Umbilical cord (tissue), 2 donors: ENCODE data around the gene HABP2. TPM values are rescaled to one million over a fixed set of nuclear protein-coding genes. Genes with fewer than 3 reads are reported as not detected.
A peak's percentile ranks its signal among the peaks of the same experiment; 100 is the strongest.

Experiments used
- DNase-seq: peaks from one replicate; pipeline ENCODE4 v3.0.0-alpha.2; 2015; ENCODE audit warnings: low spot score
- total RNA-seq: library from RNA; depleted of rRNA; stranded (reverse); fragments of >200 nt; gene quantifications from one replicate; pipeline ENCODE4 v1.2.3, GENCODE V29; 2014; ENCODE audit warnings: low replicate concordance; ENCODE audit not compliant: insufficient read depth

Gene HABP2
- total RNA-seq, 1 donor from 2014 or later = 0.24 TPM

DNA sequence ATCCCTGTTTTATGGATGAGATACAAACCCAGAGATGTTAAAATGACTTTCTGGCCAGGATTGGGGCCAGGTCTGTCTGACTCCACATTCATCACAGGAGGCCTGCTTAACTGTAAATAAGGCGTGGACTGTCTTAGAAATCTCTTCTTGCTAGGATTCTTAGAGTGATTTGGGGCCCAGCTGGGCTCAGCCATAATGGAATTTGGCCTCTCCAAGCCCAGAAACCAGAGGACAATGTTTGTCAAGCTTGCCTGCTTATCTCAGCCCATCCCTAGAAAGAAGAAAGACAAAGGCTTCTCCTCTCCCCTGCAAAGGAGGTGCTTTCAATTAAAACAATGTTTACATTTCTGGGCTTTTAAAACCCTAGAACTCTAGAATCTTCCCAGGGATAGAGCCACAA is 2.9 kb downstream of the HABP2 start:
- peak; percentile 4 for DNase-seq

DNA sequence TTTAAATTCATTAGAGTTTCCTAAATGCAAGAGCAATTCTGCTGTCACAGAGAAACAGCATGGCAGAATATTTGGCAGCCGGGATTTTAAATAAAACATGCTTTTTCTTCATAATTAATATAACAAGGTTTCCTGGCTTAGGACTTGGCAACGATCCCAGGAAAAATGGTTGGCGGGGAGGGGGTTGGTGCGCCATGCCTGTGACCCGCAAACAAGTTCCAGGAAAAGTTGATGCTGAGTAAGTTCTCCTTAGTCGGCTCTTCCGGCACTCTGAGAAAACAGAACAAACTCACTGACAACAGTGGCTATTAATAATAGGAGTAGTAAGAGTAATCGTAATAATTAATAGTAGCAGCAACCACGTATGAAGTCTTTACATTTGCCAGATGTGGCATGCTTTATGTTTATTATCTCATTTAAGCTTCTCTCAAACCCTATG is 4.6 kb downstream of the HABP2 start:
- peak; percentile 34 for DNase-seq

DNA sequence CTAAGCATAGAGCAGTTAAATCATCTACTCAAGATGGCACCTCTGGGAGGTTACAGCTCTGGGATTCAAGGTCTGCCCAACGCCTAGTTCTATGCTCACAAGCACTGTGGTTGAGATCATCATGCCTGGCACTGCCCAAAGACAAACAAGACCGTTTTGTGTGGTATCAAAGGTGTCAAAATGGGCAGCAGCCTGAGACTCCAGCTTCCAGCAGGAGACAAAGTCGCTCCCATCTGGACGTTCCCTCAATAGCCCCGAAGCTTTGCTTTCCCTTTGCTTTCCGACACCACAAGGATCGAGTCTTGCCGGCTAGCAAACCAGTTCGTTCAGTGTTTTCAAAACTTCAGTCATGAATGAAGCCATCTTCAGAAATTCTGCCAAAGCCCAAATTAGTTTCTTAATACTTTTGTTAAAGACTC is 5.1 kb downstream of the HABP2 start:
- peak; percentile 32 for DNase-seq

DNA sequence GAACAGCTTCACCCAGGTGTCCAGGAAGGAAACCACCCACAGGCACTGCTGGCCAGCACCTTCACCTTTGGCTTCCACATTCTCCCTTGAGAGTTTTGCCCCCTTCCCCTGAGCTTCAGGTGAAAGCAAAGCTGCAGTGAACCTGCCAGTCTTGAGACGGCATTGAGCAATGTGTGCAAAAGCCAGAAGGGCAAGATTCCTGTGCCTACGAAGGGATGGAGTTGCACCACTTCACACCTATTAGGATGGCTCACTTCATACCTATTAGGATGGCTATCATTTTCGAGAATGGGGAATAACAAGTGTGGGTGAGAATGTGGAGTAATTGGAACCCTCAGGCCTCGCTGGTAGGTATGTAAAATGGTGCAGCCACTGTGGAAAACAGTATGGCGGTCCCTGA is 7.2 kb downstream of the HABP2 start:
- no peak for DNase-seq

DNA sequence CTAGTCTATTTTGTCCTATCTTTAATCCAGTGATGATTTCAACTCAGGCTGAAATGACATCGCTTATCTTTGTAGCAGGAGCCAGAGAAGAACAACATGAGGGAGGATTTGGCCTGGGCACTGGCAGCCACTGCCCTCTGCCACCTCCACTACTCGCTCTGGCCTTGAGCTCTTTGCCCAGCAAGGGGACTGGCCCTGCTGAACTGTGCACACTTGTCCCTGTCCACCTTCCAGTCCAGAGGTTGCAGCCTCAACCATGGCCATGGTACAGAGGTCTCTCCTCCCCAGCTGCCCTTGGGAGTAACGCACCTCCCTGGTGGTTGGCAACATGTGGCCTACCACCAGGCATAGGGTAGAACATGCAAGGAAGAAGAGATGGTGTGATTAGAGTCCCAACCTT is 8.4 kb downstream of the HABP2 start:
- DNase-seq = no peak

DNA sequence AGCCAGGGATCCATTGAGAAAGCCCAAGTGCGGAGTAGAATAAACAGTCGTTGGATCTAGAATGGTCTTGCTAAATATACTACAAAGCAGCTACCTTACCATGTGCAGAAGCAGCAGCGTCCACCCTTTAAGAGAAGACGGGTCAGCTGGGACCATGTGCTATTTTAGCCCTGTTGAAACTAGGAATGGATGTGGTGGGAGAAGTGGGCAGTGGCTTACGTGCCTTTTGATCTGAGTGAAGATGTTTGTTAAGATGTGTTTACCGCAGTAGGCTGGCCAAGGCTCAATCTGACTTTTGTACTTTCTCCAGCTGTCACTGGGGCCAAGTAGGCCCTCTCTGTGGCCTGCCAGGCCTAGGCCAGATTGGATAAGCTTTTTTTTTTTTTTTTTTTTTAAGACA is 9.2 kb downstream of the HABP2 start:
- DNase-seq = peak; percentile 4

DNA sequence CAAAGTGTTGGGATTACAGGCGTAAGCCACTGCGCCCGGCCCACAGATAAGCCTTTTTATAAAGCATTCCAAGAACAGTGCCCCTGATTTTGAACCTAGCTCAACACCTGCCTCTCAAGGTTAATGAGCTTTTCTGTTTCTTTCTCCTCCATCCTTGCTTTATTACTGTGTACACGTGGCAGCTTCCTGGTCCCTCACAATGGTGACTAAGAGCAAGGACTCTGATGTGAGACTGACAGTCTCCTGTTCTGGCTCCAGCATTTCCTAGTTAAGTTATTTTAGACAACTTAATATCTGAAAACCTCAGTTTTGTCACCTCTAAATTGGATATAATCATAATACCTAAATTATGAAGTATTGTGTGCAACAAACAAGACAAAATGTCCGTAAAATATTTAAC is 9.9 kb downstream of the HABP2 start:
- DNase-seq = no peak

DNA sequence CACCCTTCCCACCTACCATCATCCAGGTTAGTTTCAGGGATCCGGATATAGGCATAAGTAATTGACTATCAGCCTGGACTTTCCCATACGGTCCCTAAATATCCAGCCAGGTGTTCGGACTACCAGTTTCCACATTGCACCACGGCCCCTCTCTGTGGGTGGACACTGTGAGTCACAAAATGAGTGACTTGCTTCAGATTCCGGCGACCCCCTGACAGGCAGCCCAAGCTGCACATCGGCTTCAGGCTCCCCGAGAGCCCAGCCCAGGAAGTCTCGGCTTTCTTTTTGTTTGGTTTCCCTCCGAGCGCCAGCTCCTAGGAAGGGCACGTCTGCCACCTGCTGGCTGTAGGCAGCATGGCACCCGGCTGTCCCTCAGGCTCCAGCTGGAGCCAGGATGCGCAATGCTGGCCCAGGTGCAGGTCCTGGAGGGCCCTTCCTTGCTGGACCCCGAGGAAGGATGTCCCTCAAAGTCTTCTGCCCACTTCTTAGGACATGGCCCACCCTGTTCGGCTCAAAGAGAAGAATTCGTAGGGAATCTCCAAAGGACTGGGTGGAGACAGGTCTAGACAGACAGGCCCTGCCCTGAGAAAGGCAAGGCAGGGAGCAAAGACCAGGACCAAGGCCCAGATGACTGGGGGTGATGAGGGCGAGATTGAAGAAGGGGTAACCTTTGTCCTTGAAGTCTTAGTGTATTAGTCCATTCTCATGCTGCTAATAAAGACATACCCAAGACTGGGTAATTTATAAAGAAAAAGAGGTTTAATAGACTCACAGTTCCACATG is 10.6 kb downstream of the HABP2 start:
- DNase-seq = peak; percentile 70

DNA sequence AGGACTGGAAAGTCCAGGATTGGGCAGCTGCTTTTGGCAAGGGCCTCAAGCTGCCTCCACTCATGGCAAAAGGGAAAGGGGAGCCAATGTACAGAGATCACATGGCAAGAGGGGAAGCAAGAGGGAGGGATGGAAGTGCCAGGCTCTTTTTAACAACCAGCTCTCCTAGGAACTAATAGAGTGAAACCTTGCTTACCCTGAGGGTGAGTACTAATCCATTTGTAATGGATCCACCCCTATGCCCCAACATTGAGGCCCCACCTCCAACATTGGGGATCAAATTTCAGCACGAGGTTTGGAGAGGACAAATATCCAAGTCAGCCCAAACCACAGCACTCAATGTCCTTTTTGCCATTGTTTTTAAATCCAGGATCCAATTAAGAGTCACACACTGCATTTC is 12.5 kb downstream of the HABP2 start:
- DNase-seq = no peak

GRCh38 chr10:113566888-113567287 is 14.0 kb downstream of the HABP2 start:
- no peak for DNase-seq

- no peak for DNase-seq
These were observed 16.7 kb downstream of the HABP2 start for GRCh38 chr10:113569576-113569975.

DNA sequence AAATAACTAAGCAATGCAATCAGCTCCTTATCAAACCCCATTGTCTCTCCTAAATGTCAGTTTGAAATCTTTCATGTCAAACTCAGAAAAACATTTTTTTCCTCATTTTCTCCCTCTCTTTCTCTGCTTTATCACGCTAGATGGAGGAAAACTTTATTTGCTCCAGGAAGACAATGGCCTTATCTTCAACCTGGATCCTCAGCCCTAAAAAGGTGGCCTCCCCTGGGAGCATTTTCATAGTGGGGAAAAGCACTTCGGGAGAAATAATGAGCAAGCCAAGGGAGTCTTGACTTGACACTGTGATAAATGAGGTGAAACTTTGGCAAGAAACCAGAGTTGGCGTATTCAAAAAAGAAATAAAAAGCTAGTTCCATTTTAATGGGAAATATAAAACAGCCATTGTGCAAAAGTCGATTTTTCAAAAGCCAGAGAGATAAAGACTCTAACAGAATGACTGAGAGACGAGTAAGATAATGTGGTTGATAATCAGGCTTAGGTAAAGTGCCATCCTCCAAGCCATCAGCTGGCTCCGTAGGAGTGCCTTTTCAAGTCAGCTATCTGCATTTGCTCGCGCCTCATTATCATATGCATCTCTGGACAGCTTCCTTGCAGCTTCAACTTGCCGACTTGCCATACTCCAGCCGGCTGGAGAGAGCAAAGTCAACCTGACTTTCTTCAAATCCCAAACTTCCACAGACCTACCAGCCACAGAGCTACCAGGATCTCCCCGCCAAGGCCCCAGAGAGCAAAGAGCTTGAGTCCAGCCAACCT is 19.9 kb downstream of the HABP2 start:
- no peak for DNase-seq

DNA sequence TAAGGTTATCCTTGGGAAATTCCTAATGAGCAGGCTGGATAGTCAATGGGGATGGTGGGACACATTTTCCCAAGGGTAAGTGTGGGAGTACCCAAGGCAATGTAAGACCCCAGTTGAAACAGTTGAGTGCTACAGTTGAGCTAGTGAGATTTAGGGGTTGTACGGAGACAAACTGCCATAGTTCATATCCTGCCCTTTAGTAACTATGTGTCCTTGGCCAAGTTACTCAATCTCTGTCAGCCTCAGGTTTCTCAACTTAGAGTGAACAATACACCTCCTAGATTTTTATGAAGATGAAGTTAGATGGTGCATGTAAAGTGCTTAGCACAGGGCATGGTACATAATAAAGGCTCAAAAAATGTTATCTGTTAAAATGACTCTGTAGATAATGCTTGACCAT is 20.5 kb downstream of the HABP2 start:
- no peak for DNase-seq

DNA sequence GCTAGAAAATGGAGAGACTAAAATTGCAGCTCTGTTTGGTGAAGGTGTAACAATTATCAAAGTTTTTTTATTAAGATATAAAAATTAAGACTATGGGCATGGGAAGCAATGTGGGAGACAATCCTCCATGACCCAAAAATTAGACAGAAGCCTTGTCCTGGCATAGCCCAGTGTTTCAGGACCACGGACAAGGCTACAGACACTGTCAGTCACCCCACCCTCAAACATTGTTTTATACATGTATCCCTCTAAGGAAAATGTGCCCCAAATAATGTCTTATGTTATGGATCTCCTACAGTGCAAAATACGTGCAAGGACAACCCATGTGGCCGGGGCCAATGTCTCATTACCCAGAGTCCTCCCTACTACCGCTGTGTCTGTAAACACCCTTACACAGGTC is 24.0 kb downstream of the HABP2 start:
- peak; percentile 14 for DNase-seq

DNA sequence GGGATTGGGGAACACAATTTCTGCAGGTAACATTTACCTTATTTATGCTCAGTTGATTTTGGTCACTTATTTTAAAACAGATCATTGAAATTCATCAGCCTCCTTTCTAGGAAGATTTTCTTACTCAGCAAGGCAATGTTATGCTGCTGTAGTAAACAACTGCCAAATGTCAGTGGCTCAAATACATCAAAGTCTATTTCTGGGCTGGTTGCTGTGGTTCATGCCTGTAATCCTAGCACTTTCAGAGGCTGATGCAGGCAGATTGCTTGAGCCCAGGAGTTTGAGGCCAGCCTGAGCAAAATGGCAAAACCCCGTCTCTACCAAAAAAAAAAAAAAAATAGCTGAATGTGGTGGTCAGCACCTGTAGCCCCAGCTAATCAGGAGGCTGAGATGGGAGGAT is 25.9 kb downstream of the HABP2 start:
- no peak for DNase-seq

DNA sequence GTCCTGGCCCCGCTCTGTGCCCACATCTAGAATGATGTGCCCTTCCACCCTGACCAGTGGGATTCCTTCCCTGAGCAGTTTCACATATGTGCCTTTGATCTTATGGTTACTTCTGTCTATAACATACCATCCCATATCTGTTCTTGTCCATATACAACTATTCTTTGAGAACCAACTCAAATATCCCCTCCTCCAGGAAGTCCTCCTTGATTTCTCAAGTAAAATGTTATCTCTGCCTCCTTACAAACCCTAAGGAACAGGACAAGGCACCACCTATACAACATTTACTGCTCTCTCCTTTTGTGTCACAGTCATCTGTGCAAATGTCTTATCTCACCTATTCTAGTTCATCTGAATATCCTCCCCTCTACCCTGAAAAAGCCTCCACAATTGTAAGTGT is 28.2 kb downstream of the HABP2 start:
- DNase-seq = no peak

- no peak for DNase-seq
These were observed 30.7 kb downstream of the HABP2 start for GRCh38 chr10:113583571-113583970.

- DNase-seq = no peak
These were observed 33.1 kb downstream of the HABP2 start for GRCh38 chr10:113585949-113586348.

- no peak for DNase-seq
These were observed 36.4 kb downstream of the HABP2 start for GRCh38 chr10:113589201-113589770.

DNA sequence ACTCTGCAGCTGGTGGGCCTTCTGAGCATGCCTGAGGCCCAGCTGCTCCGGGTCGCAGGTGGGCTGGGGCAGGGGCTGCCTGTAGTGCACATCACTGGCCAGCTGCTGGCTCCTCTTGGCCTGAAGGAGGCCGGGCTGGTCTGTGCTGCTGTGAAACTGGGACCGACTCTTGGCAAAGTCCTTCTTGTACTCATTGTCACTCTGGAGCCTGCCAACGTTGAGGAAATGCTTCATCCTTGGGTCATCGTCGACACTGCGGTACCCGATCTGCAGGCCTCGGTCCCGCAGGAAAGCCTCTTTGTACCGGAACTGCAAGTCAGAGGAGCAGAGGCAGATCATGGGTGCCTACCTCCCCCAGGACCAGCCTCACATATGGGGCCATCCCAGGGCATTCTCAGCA is 37.7 kb downstream of the HABP2 start:
- DNase-seq = no peak

GRCh38 chr10:113592380-113592779 is 39.5 kb downstream of the HABP2 start:
- no peak for DNase-seq

GRCh38 chr10:113594652-113595051 is 41.8 kb downstream of the HABP2 start:
- DNase-seq = no peak

- DNase-seq = no peak
These were observed 47.7 kb downstream of the HABP2 start for GRCh38 chr10:113600569-113600968.
